IMR-90 (cell line): Measurements from ENCODE around the gene TRMO. TPM values are rescaled to one million over a fixed set of nuclear protein-coding genes. Genes with fewer than 3 reads are reported as not detected.

ENCODE experiments used
- ATAC-seq: fragments of 200-7000 bp; cut with Tn5 transposase; 2 replicates; pipeline ENCODE4 v1.9.1; 2020; ENCODE audit warnings: low read depth, mild to moderate bottlenecking, moderate library complexity
- BruUV-seq: library from RNA; stranded (reverse); fragments of 400-500 nt; replicated peaks from 2 replicates; lab custom pipeline; 2021; lab: Mats Ljungman, UMichigan
- CTCF ChIA-PET: fragments of 300-600 bp; formaldehyde crosslinking; extraction: SDS; loops from one replicate; lab custom pipeline; 2021; ENCODE audit warnings: antibody characterized with exemption; lab: Yijun Ruan, JAX
- POLR2A ChIA-PET: fragments of 300-600 bp; sonication (Branson Sonifier 250); formaldehyde crosslinking; loops from one replicate; lab custom pipeline; 2022; ENCODE audit warnings: antibody characterized with exemption; ENCODE audit not compliant: unreplicated experiment; lab: Charles Lee
- DNase-seq: peaks from one replicate; pipeline ENCODE4 v3.0.0; 2013
- H2AFZ ChIP-seq: replicated peaks from 2 replicates; pipeline ENCODE3; 2013; ENCODE audit warnings: low read length, mild to moderate bottlenecking; ENCODE audit not compliant: poor library complexity
- H2AK5ac ChIP-seq: 2 replicates; pipeline ENCODE4 v1.6.1; 2013; ENCODE audit warnings: low read depth, low read length, inconsistent platforms
- H2AK9ac ChIP-seq: replicated peaks from 2 replicates; pipeline ENCODE3; 2013; ENCODE audit warnings: mild to moderate bottlenecking, low read depth, low read length, moderate library complexity; ENCODE audit not compliant: poor library complexity
- H2BK120ac ChIP-seq: 2 replicates; pipeline ENCODE4 v1.6.1; 2013; ENCODE audit warnings: low read depth, low read length, inconsistent platforms
- H2BK15ac ChIP-seq: 3 replicates; pipeline ENCODE4 v1.6.1; 2013; ENCODE audit warnings: low read depth, low read length, inconsistent platforms
- H2BK20ac ChIP-seq: 2 replicates; pipeline ENCODE4 v1.6.1; 2013; ENCODE audit warnings: low read depth, mild to moderate bottlenecking, inconsistent platforms, low read length, moderate library complexity
- H2BK5ac ChIP-seq: 2 replicates; pipeline ENCODE4 v1.6.1; 2013; ENCODE audit warnings: mild to moderate bottlenecking, low read depth, low read length, inconsistent platforms; ENCODE audit not compliant: poor library complexity, severe bottlenecking
- H3K14ac ChIP-seq: replicated peaks from 2 replicates; pipeline ENCODE4 v1.6.1; 2013; ENCODE audit warnings: low read depth, low read length, inconsistent platforms
- H3K18ac ChIP-seq: 2 replicates; pipeline ENCODE4 v1.6.1; 2013; ENCODE audit warnings: low read depth, low read length, control low read depth
- H3K23ac ChIP-seq: 2 replicates; pipeline ENCODE4 v1.6.1; 2013; ENCODE audit warnings: low read depth, low read length, inconsistent platforms
- H3K27ac ChIP-seq: 2 replicates; pipeline ENCODE4 v1.5.1; 2013; ENCODE audit warnings: mild to moderate bottlenecking, control low read depth, low read length; ENCODE audit not compliant: insufficient read depth
- H3K27me3 ChIP-seq: 2 replicates; pipeline ENCODE4 v1.6.1; 2013; ENCODE audit warnings: low read length; ENCODE audit not compliant: control insufficient read depth, insufficient read depth
- H3K36me3 ChIP-seq: 2 replicates; pipeline ENCODE4 v1.6.1; 2013; ENCODE audit warnings: low read length, mixed read lengths; ENCODE audit not compliant: control insufficient read depth, insufficient read depth
- H3K4ac ChIP-seq: 2 replicates; pipeline ENCODE4 v1.6.1; 2013; ENCODE audit warnings: low read depth, low read length, inconsistent platforms
- H3K4me1 ChIP-seq: 2 replicates; pipeline ENCODE4 v1.6.1; 2013; ENCODE audit warnings: low read length, mixed read lengths; ENCODE audit not compliant: control insufficient read depth, insufficient read depth
- H3K4me2 ChIP-seq: 2 replicates; pipeline ENCODE4 v1.6.1; 2013; ENCODE audit warnings: low read depth, mild to moderate bottlenecking, control low read depth, low read length, moderate library complexity
- H3K4me3 ChIP-seq: 2 replicates; pipeline ENCODE4 v1.5.1; 2013; ENCODE audit warnings: low read depth, mild to moderate bottlenecking, control low read depth, low read length, moderate library complexity; ENCODE audit not compliant: insufficient read depth
- H3K56ac ChIP-seq: 2 replicates; pipeline ENCODE4 v1.6.1; 2013; ENCODE audit warnings: low read length, inconsistent platforms; ENCODE audit not compliant: insufficient read depth; ENCODE audit errors: extremely low read depth
- H3K79me1 ChIP-seq, 2 experiments: 2 replicates each; pipeline ENCODE4 v1.6.1; 2013; ENCODE audit warnings: low read length in 2 of 2, inconsistent platforms in 1 of 2, low read depth in 1 of 2
- H3K9ac ChIP-seq: 2 replicates; pipeline ENCODE4 v1.6.1; 2013; ENCODE audit warnings: low read depth, low read length, control low read depth
- H3K9me1 ChIP-seq: 2 replicates; pipeline ENCODE4 v1.6.1; 2013; ENCODE audit warnings: low read length, inconsistent platforms; ENCODE audit not compliant: insufficient read depth
- H3K9me3 ChIP-seq: 2 replicates; pipeline ENCODE4 v1.6.1; 2013; ENCODE audit warnings: low read length; ENCODE audit not compliant: control insufficient read depth, insufficient read depth
- H4K20me1 ChIP-seq: 2 replicates; pipeline ENCODE4 v1.6.1; 2013; ENCODE audit warnings: low read length, inconsistent platforms; ENCODE audit not compliant: insufficient read depth
- H4K5ac ChIP-seq: 2 replicates; pipeline ENCODE4 v1.6.1; 2013; ENCODE audit warnings: mild to moderate bottlenecking, low read depth, low read length, control low read depth
- H4K8ac ChIP-seq, 2 experiments: 2 replicates each; pipeline ENCODE4 v1.6.1; 2013; ENCODE audit warnings: low read depth in 2 of 2, low read length in 2 of 2, control low read depth in 1 of 2, inconsistent platforms in 1 of 2
- H4K91ac ChIP-seq: 2 replicates; pipeline ENCODE4 v1.6.1; 2013; ENCODE audit warnings: low read depth, low read length, inconsistent platforms; ENCODE audit not compliant: insufficient read depth
- BHLHE40 ChIP-seq: fragments of 150-350 bp; IDR thresholded peaks from 2 replicates; pipeline ENCODE4 v1.6.1; 2016; ENCODE audit warnings: mild to moderate bottlenecking, low read depth, low read length
- CEBPB ChIP-seq: IDR thresholded peaks from 2 replicates; pipeline ENCODE4 v1.6.1; 2012; ENCODE audit warnings: low read depth, low read length, improper control_type of control experiment
- CHD1 ChIP-seq: IDR thresholded peaks from 2 replicates; pipeline ENCODE4 v1.6.1; 2012; ENCODE audit warnings: low read depth, low read length, improper control_type of control experiment
- FOS ChIP-seq: fragments of 150-350 bp; IDR thresholded peaks from 2 replicates; pipeline ENCODE4 v1.6.1; 2016; ENCODE audit warnings: low read depth, low read length
- MAFK ChIP-seq: IDR thresholded peaks from 2 replicates; pipeline ENCODE4 v1.6.1; 2012; ENCODE audit warnings: low read depth, low read length, improper control_type of control experiment
- MAZ ChIP-seq: IDR thresholded peaks from 2 replicates; pipeline ENCODE4 v1.6.1; 2012; ENCODE audit warnings: low read depth, mild to moderate bottlenecking, low read length, improper control_type of control experiment, moderate library complexity, borderline replicate concordance
- MXI1 ChIP-seq: IDR thresholded peaks from 2 replicates; pipeline ENCODE4 v1.6.1; 2012; ENCODE audit warnings: low read depth, mild to moderate bottlenecking, low read length, moderate library complexity, borderline replicate concordance
- NFE2L2 ChIP-seq: fragments of 150-350 bp; IDR thresholded peaks from 2 replicates; pipeline ENCODE4 v1.6.1; 2016; ENCODE audit warnings: low read depth, mild to moderate bottlenecking, low read length
- POLR2A ChIP-seq: IDR thresholded peaks from 2 replicates; pipeline ENCODE4 v1.6.1; 2012; ENCODE audit warnings: mild to moderate bottlenecking, low read depth, low read length
- RAD21 ChIP-seq: IDR thresholded peaks from 2 replicates; pipeline ENCODE4 v1.6.1; 2012; ENCODE audit warnings: low read length, improper control_type of control experiment
- RCOR1 ChIP-seq: IDR thresholded peaks from 2 replicates; pipeline ENCODE4 v1.6.1; 2012; ENCODE audit warnings: mild to moderate bottlenecking, low read length, improper control_type of control experiment; ENCODE audit not compliant: insufficient replicate concordance
- RFX5 ChIP-seq: IDR thresholded peaks from 2 replicates; pipeline ENCODE4 v1.8.0; 2012; ENCODE audit warnings: low read depth, mild to moderate bottlenecking, low read length, moderate library complexity
- SMC3 ChIP-seq: fragments of 150-350 bp; IDR thresholded peaks from 2 replicates; pipeline ENCODE4 v1.6.1; 2016; ENCODE audit warnings: low read depth, mild to moderate bottlenecking, antibody characterized with exemption, low read length, moderate library complexity
- WGBS, 2 experiments: methylation state at CpG; one replicate each; pipeline versions ENCODE4 v1.1.5 to v1.1.7; 2013; ENCODE audit warnings: missing lambda C conversion rate in 2 of 2; ENCODE audit not compliant: insufficient read length in 1 of 2; ENCODE audit errors: extremely low coverage in 2 of 2; 5-methylcytosine and 5-hydroxymethylcytosine counted together
- dilution Hi-C: fragments of 300-500 bp; cut with HindIII; formaldehyde crosslinking; loops from one replicate; pipeline ENCODE4 v1.14.3; 2018; ENCODE audit warnings: low sequenced_read_pairs; ENCODE audit not compliant: unreplicated experiment
- in situ Hi-C: fragments of 300-500 bp; cut with MboI; formaldehyde crosslinking; loops from 3 replicates; pipeline ENCODE4 v1.14.3; 2019; ENCODE audit warnings: low sequenced_read_pairs, inconsistent platforms, mixed read lengths
- intact Hi-C: fragments of 100-400 bp; cut with micrococcal nuclease; formaldehyde crosslinking; loops from 2 replicates; pipeline ENCODE4 v1.10.0; 2022
- polyA plus RNA-seq, 3 experiments: library from polyadenylated mRNA; depleted of rRNA; stranded (reverse); fragments of >200 nt; gene quantifications; 2 replicates each; pipeline ENCODE4 v1.2.3, GENCODE V29; 2012; ENCODE audit warnings: low replicate concordance in 1 of 3
- total RNA-seq: library from RNA; depleted of rRNA; stranded (reverse); fragments of >200 nt; gene quantifications from 2 replicates; pipeline ENCODE4 v1.2.3, GENCODE V29; 2012
- TF ChIP-seq, protein P1 (sequence below): fragments of 150-350 bp; IDR thresholded peaks from 2 replicates; pipeline ENCODE4 v1.6.1; 2016; ENCODE audit warnings: low read depth, mild to moderate bottlenecking, low read length, moderate library complexity, borderline replicate concordance
- TF ChIP-seq, protein P2 (sequence below): fragments of 150-350 bp; IDR thresholded peaks from 2 replicates; pipeline ENCODE4 v1.6.1; 2017; ENCODE audit warnings: mild to moderate bottlenecking, antibody characterized with exemption, low read length, low read depth
- TF ChIP-seq, protein P3 (sequence below): conservative IDR thresholded peaks from 2 replicates; pipeline ENCODE4 v1.5.1; 2012; ENCODE audit warnings: mild to moderate bottlenecking, low read depth, low read length, improper control_type of control experiment

The TRMO gene
- total and polyA plus RNA-seq, 2 of the 4 experiments (the other 2 are of a cell fraction) = 10.2 to 19.9 TPM

DNA sequence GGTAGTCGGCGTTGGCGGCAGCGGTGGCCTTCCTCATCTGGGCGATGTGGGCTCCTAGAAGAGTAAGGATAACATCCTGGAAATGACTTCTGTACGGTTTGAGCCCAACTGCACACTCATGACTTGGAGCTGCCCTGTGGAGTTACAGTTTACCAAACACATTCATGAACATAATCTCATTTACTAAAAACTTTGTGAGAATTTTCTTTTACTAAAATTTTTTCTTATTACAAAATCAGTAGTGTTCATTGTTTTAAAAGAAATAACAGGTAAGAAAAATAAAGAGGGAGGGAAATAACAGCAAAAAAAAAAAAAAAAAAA lies 63.9 kb downstream of the TRMO start:
- H3K36me3 ChIP-seq = no peaks in the 10 kb centered on the region; the same call in 1 of the 2 replicates
- H2BK5ac ChIP-seq = no peak overlapping the region
- no peak overlapping the region for H3K18ac ChIP-seq
- DNase-seq (no peak), ATAC-seq (no peak)
- H2AK9ac ChIP-seq = no peak overlapping the region
- no peak overlapping the region for H3K56ac ChIP-seq
- intact Hi-C loops (no loop called here), dilution Hi-C loops (no loop called here), in situ Hi-C loops (no loop called here)
- no peaks in the 10 kb centered on the region for H4K20me1 ChIP-seq
- H3K4me1 ChIP-seq = 0 out of 2 replicates have a peak, but pooled peaks cover 2% of the 10 kb centered on the region
- no peak overlapping the region; the same call in 1 of the 2 replicates for H3K23ac ChIP-seq
- no peak overlapping the region for H2AFZ ChIP-seq
- no peak overlapping the region for H3K4me3 ChIP-seq
- H2BK15ac ChIP-seq = no peak overlapping the region
- H2BK120ac ChIP-seq = no peak overlapping the region
- no peak overlapping the region for H4K5ac ChIP-seq
- BruUV-seq = no TSS peak
- POLR2A ChIA-PET = no interaction called here
- 0 out of 2 replicates have a peak overlapping the region, but pooled peaks have one; percentile 46 for H3K4me2 ChIP-seq
- no peak overlapping the region for H4K8ac ChIP-seq
- no peak overlapping the region for H3K14ac ChIP-seq
- CTCF ChIA-PET = no interaction called here
- peaks cover 23% of the 10 kb centered on the region for H3K9me3 ChIP-seq
- H2AK5ac ChIP-seq = no peak overlapping the region
- H3K27me3 ChIP-seq = peaks cover 93% of the 10 kb centered on the region
- H3K9me1 ChIP-seq = no peaks in the 10 kb centered on the region; the same call in 1 of the 2 replicates
- WGBS, 2 experiments = no CpG with 5 or more reads among the region's 6 CpGs
- H2BK20ac ChIP-seq = no peak overlapping the region
- H4K91ac ChIP-seq = no peak overlapping the region
- TF ChIP-seq, protein P1, sequence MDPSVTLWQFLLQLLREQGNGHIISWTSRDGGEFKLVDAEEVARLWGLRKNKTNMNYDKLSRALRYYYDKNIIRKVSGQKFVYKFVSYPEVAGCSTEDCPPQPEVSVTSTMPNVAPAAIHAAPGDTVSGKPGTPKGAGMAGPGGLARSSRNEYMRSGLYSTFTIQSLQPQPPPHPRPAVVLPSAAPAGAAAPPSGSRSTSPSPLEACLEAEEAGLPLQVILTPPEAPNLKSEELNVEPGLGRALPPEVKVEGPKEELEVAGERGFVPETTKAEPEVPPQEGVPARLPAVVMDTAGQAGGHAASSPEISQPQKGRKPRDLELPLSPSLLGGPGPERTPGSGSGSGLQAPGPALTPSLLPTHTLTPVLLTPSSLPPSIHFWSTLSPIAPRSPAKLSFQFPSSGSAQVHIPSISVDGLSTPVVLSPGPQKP = no peak
- no peak for TF ChIP-seq RAD21
- TF ChIP-seq MAFK = no peak
- no peak for TF ChIP-seq CHD1
- no peak for TF ChIP-seq RFX5
- no peak for TF ChIP-seq CEBPB
- no peak for TF ChIP-seq POLR2A
- TF ChIP-seq MAZ = no peak
- no peak for TF ChIP-seq BHLHE40
- TF ChIP-seq, protein P2, sequence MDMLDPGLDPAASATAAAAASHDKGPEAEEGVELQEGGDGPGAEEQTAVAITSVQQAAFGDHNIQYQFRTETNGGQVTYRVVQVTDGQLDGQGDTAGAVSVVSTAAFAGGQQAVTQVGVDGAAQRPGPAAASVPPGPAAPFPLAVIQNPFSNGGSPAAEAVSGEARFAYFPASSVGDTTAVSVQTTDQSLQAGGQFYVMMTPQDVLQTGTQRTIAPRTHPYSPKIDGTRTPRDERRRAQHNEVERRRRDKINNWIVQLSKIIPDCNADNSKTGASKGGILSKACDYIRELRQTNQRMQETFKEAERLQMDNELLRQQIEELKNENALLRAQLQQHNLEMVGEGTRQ = no peak
- TF ChIP-seq, protein P3, sequence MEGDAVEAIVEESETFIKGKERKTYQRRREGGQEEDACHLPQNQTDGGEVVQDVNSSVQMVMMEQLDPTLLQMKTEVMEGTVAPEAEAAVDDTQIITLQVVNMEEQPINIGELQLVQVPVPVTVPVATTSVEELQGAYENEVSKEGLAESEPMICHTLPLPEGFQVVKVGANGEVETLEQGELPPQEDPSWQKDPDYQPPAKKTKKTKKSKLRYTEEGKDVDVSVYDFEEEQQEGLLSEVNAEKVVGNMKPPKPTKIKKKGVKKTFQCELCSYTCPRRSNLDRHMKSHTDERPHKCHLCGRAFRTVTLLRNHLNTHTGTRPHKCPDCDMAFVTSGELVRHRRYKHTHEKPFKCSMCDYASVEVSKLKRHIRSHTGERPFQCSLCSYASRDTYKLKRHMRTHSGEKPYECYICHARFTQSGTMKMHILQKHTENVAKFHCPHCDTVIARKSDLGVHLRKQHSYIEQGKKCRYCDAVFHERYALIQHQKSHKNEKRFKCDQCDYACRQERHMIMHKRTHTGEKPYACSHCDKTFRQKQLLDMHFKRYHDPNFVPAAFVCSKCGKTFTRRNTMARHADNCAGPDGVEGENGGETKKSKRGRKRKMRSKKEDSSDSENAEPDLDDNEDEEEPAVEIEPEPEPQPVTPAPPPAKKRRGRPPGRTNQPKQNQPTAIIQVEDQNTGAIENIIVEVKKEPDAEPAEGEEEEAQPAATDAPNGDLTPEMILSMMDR = no peak
- no peak for TF ChIP-seq RCOR1
- TF ChIP-seq NFE2L2 = no peak
- TF ChIP-seq FOS = no peak
- TF ChIP-seq SMC3 = no peak
- TF ChIP-seq MXI1 = no peak
- no peak overlapping the region for H3K9ac ChIP-seq
- no peak overlapping the region for H3K27ac ChIP-seq
- no peak overlapping the region for H3K4ac ChIP-seq
- no peaks in the 10 kb centered on the region for H3K79me1 ChIP-seq
